ENCODE measurements around the gene HS1BP3.

GRCh38 chr2:20612925-20613916 lies 37.7 kb downstream of the HS1BP3 start:
- TF ChIP-seq CTCF (IDR thresholded peaks at IDR 0.05; ENCODE audit: extremely low read depth in 1 of 2, insufficient read depth in 1 of 2, low read depth in 1 of 2, low read length in 2 of 2) (no peak), POLR2A (IDR thresholded peaks at IDR 0.05; ENCODE audit: low read depth, low read length) (no peak)
